H9 (cell line): ENCODE results near the gene KIAA0513. TPM values are rescaled to one million over a fixed set of nuclear protein-coding genes. Genes with fewer than 3 reads are reported as not detected.

Source experiments
- DNase-seq: peaks from one replicate; pipeline ENCODE4 v3.0.0-alpha.2; 2017
- H2AFZ ChIP-seq: one replicate; pipeline ENCODE4 v1.6.1; 2013; ENCODE audit warnings: mild to moderate bottlenecking, low read length, control low read depth, moderate library complexity
- H2AK5ac ChIP-seq: 2 replicates; pipeline ENCODE4 v1.6.1; 2013; ENCODE audit warnings: low read length, control low read depth, mixed read lengths; ENCODE audit not compliant: insufficient read length
- H2BK120ac ChIP-seq: one replicate; pipeline ENCODE4 v1.6.1; 2013; ENCODE audit warnings: low read depth, mild to moderate bottlenecking, low read length, control low read depth, inconsistent platforms; ENCODE audit not compliant: poor library complexity, severe bottlenecking
- H2BK12ac ChIP-seq: 2 replicates; pipeline ENCODE4 v1.6.1; 2013; ENCODE audit warnings: low read length, control low read depth, mixed read lengths, low read depth; ENCODE audit not compliant: insufficient read length
- H2BK15ac ChIP-seq: 2 replicates; pipeline ENCODE4 v1.6.1; 2013; ENCODE audit warnings: low read depth, low read length, control low read depth
- H2BK20ac ChIP-seq: one replicate; pipeline ENCODE4 v1.6.1; 2013; ENCODE audit warnings: low read depth, mild to moderate bottlenecking, low read length, control low read depth, inconsistent platforms; ENCODE audit not compliant: poor library complexity, severe bottlenecking
- H2BK5ac ChIP-seq: 2 replicates; pipeline ENCODE4 v1.6.1; 2013; ENCODE audit warnings: low read length, control low read depth, mixed read lengths; ENCODE audit not compliant: insufficient read length
- H3K14ac ChIP-seq: 2 replicates; pipeline ENCODE4 v1.6.1; 2013; ENCODE audit warnings: low read length, control low read depth; ENCODE audit not compliant: insufficient read depth
- H3K18ac ChIP-seq: 2 replicates; pipeline ENCODE4 v1.6.1; 2013; ENCODE audit warnings: low read depth, mild to moderate bottlenecking, mixed read lengths, low read length, control low read depth; ENCODE audit not compliant: insufficient read length
- H3K23ac ChIP-seq: 2 replicates; pipeline ENCODE4 v1.6.1; 2013; ENCODE audit warnings: low read length, control low read depth, mixed read lengths, low read depth; ENCODE audit not compliant: insufficient read length
- H3K23me2 ChIP-seq: 2 replicates; pipeline ENCODE4 v1.6.1; 2013; ENCODE audit warnings: low read depth, mild to moderate bottlenecking, mixed read lengths, low read length, control low read depth; ENCODE audit not compliant: insufficient read length, poor library complexity, severe bottlenecking
- H3K27ac ChIP-seq: 2 replicates; pipeline ENCODE4 v1.5.1; 2013; ENCODE audit warnings: low read length, control low read depth, mixed read lengths, low read depth; ENCODE audit not compliant: insufficient read length
- H3K27me3 ChIP-seq: 2 replicates; pipeline ENCODE4 v1.6.1; 2013; ENCODE audit warnings: low read length, control low read depth, inconsistent platforms; ENCODE audit not compliant: insufficient read depth
- H3K4ac ChIP-seq: 2 replicates; pipeline ENCODE4 v1.6.1; 2013; ENCODE audit warnings: low read depth, mild to moderate bottlenecking, control low read depth, inconsistent platforms, low read length, moderate library complexity
- H3K4me1 ChIP-seq: 2 replicates; pipeline ENCODE4 v1.6.1; 2013; ENCODE audit warnings: low read length, control low read depth, inconsistent platforms; ENCODE audit not compliant: insufficient read depth
- H3K4me2 ChIP-seq: 2 replicates; pipeline ENCODE4 v1.6.1; 2013; ENCODE audit warnings: low read length, control low read depth, mixed read lengths; ENCODE audit not compliant: insufficient read length, insufficient read depth
- H3K56ac ChIP-seq: 2 replicates; pipeline ENCODE4 v1.6.1; 2013; ENCODE audit warnings: low read depth, mild to moderate bottlenecking, mixed read lengths, low read length, control low read depth; ENCODE audit not compliant: insufficient read length
- H3K79me1 ChIP-seq: 2 replicates; pipeline ENCODE4 v1.6.1; 2013; ENCODE audit warnings: low read depth, mild to moderate bottlenecking, moderate library complexity, low read length, control low read depth, inconsistent platforms; ENCODE audit not compliant: insufficient read depth, poor library complexity, severe bottlenecking
- H3K79me2 ChIP-seq: 2 replicates; pipeline ENCODE4 v1.6.1; 2013; ENCODE audit warnings: low read length, control low read depth, inconsistent platforms; ENCODE audit not compliant: insufficient read depth
- H3K9ac ChIP-seq: 2 replicates; pipeline ENCODE4 v1.6.1; 2013; ENCODE audit warnings: low read length, control low read depth, mixed read lengths; ENCODE audit not compliant: insufficient read length; ENCODE audit errors: extremely low read depth
- H3K9me3 ChIP-seq: one replicate; pipeline ENCODE4 v1.6.1; 2013; ENCODE audit warnings: low read depth, low read length, inconsistent platforms; ENCODE audit not compliant: control insufficient read depth
- H3T11ph ChIP-seq: one replicate; pipeline ENCODE4 v1.6.1; 2013; ENCODE audit warnings: mild to moderate bottlenecking, low read length, control low read depth, inconsistent platforms
- H4K20me1 ChIP-seq: one replicate; pipeline ENCODE4 v1.6.1; 2013; ENCODE audit not compliant: control insufficient read depth, insufficient read length, insufficient read depth
- H4K5ac ChIP-seq: 2 replicates; pipeline ENCODE4 v1.6.1; 2013; ENCODE audit warnings: low read depth, mild to moderate bottlenecking, mixed read lengths, low read length, control low read depth; ENCODE audit not compliant: insufficient read length
- H4K8ac ChIP-seq: replicated peaks from 2 replicates; pipeline ENCODE4 v1.6.1; 2013; ENCODE audit warnings: low read length, control low read depth, mixed read lengths, low read depth; ENCODE audit not compliant: insufficient read length
- H4K91ac ChIP-seq: 2 replicates; pipeline ENCODE4 v1.6.1; 2013; ENCODE audit warnings: low read depth, mild to moderate bottlenecking, moderate library complexity, mixed read lengths, low read length, control low read depth; ENCODE audit not compliant: insufficient read length
- H3K27ac Mint-ChIP-seq, 3 experiments: 2 replicates in 2 of 3; 3 replicates in 1 of 3; pipeline ENCODE4 v1.8.0; 2020 to 2021; ENCODE audit warnings: mixed read lengths in 3 of 3, mild to moderate bottlenecking in 1 of 3, moderate library complexity in 1 of 3
- H3K27me3 Mint-ChIP-seq: 2 replicates; pipeline ENCODE4 v1.8.0; 2021; ENCODE audit warnings: low read depth, mild to moderate bottlenecking, moderate library complexity, mixed read lengths
- H3K36me3 Mint-ChIP-seq, 3 experiments: 2 replicates in 2 of 3; 3 replicates in 1 of 3; pipeline ENCODE4 v1.8.0; 2020 to 2021; ENCODE audit warnings: low read depth in 3 of 3, mixed read lengths in 3 of 3; ENCODE audit not compliant: insufficient read depth in 1 of 3
- H3K4me1 Mint-ChIP-seq, 2 experiments: 2 replicates each; pipeline ENCODE4 v1.8.0; 2020; ENCODE audit warnings: mixed read lengths in 2 of 2
- H3K4me3 Mint-ChIP-seq, 2 experiments: 2 replicates in 1 of 2; 3 replicates in 1 of 2; pipeline ENCODE4 v1.8.0; 2020 to 2021; ENCODE audit warnings: mild to moderate bottlenecking in 2 of 2, mixed read lengths in 2 of 2, moderate library complexity in 1 of 2
- H3K9me3 Mint-ChIP-seq, 2 experiments: 2 replicates in 1 of 2; 3 replicates in 1 of 2; pipeline ENCODE4 v1.8.0; 2020; ENCODE audit warnings: mild to moderate bottlenecking in 2 of 2, mixed read lengths in 2 of 2, moderate library complexity in 1 of 2
- CTCF ChIP-seq: fragments of 200-600 bp; sonication (generic); conservative IDR thresholded peaks from 3 replicates; pipeline ENCODE4 v1.8.0; 2021; ENCODE audit warnings: antibody characterized with exemption, mild to moderate bottlenecking
- WGBS: extraction: QIAGEN DNeasy Blood & Tissue Kit; methylation state at CpG from one replicate; pipeline ENCODE4 v1.1.7; 2013; ENCODE audit warnings: missing lambda C conversion rate, low lambda C conversion rate, mixed read lengths; ENCODE audit not compliant: insufficient read length; ENCODE audit errors: extremely low coverage; 5-methylcytosine and 5-hydroxymethylcytosine counted together
- total RNA-seq: library from RNA; stranded (reverse); gene quantifications from 2 replicates; pipeline ENCODE4 v1.2.1, GENCODE V29; 2021

The KIAA0513 gene
- total RNA-seq, 1 experiment from 2014 or later, result 4.7 TPM

- no CpG with 5 or more reads among the region's 19 CpGs for WGBS
- peaks cover 0 to 3% of the 10 kb centered on the region in 2 experiments; a peak in 2 of 5 replicates for H3K9me3 Mint-ChIP-seq
- H4K91ac ChIP-seq, result no peak overlapping the region
Measured at GRCh38 chr16:85134076-85134788, 106.6 kb downstream of the KIAA0513 start.

More at GRCh38 chr16:85134076-85134788, 106.6 kb downstream of the KIAA0513 start:
- Histone ChIP-seq H4K8ac (no peak overlapping the region), H3K9ac (no peak overlapping the region), H3K4me2 (no peak overlapping the region), H2BK120ac (no peak overlapping the region), H2AK5ac (no peak overlapping the region), H3K18ac (no peak overlapping the region), H3K56ac (no peak overlapping the region), H4K20me1 (no peaks in the 10 kb centered on the region), H3K9me3 (no peaks in the 10 kb centered on the region), H2BK20ac (no peak overlapping the region), H3T11ph (no peak overlapping the region), H2BK12ac (no peak overlapping the region), H3K14ac (no peak overlapping the region), H3K27ac (no peak overlapping the region), H3K4ac (no peak overlapping the region), H3K27me3 (no peaks in the 10 kb centered on the region), H3K79me1 (no peaks in the 10 kb centered on the region), H3K23me2 (no peaks in the 10 kb centered on the region), H2BK5ac (no peak overlapping the region), H3K23ac (no peak overlapping the region), H4K5ac (no peak overlapping the region), H3K4me1 (no peaks in the 10 kb centered on the region; the same call in 1 of the 2 replicates), H2AFZ (no peak overlapping the region), H3K79me2 (no peaks in the 10 kb centered on the region), H2BK15ac (no peak overlapping the region)
- no peak for TF ChIP-seq CTCF
- DNase-seq, result no peak
- Mint-ChIP-seq H3K27me3 (peaks cover 17% of the 10 kb centered on the region), H3K4me3 (no peak overlapping the region), H3K4me1 (peaks cover 12 to 28% of the 10 kb centered on the region in 2 experiments), H3K27ac (no peak overlapping the region; a peak in 1 of 7 replicates), H3K36me3 (no peaks in the 10 kb centered on the region)
